VCaP (cell line): ENCODE results near the gene NKX6-2.

Experiments
- H3K27ac ChIP-seq: fragments of 450-650 bp; 2 replicates; pipeline ENCODE4 v1.5.1; 2017
- CTCF ChIP-seq: fragments of 450-650 bp; conservative IDR thresholded peaks from 2 replicates; pipeline ENCODE4 v1.5.1; 2017; ENCODE audit warnings: mild to moderate bottlenecking, moderate library complexity

Gene NKX6-2

GRCh38 chr10:132740588-132740987 lies 45.4 kb downstream of the NKX6-2 start:
- TF ChIP-seq CTCF: no peak
- H3K27ac ChIP-seq: no peak overlapping the region; the same call in 1 of the 2 replicates

- H3K27ac ChIP-seq: no peak overlapping the region
- no peak for TF ChIP-seq CTCF
Observed at GRCh38 chr10:132739225-132739613, 46.7 kb downstream of the NKX6-2 start.

- no peak for TF ChIP-seq CTCF
- H3K27ac ChIP-seq: no peak overlapping the region
Observed at GRCh38 chr10:132738454-132739224, 47.3 kb downstream of the NKX6-2 start.

- H3K27ac ChIP-seq: no peak overlapping the region
- TF ChIP-seq CTCF: no peak
Observed at GRCh38 chr10:132737390-132738048, 48.4 kb downstream of the NKX6-2 start.

GRCh38 chr10:132735923-132736391 lies 50.0 kb downstream of the NKX6-2 start:
- H3K27ac ChIP-seq: no peak overlapping the region
- no peak for TF ChIP-seq CTCF

GRCh38 chr10:132735341-132735775 lies 50.6 kb downstream of the NKX6-2 start:
- H3K27ac ChIP-seq: no peak overlapping the region
- no peak for TF ChIP-seq CTCF

GRCh38 chr10:132733926-132734325 lies 52.0 kb downstream of the NKX6-2 start:
- no peak overlapping the region for H3K27ac ChIP-seq
- no peak for TF ChIP-seq CTCF
